CD4-positive, alpha-beta T cell treated with Interleukin-10 for 1 hour (primary cell): Measurements from ENCODE around the gene RASAL2.
"Not testable (repeated sequence)": the region's sequence is repeated elsewhere in the genome, so short reads cannot be mapped to it uniquely, and the experiment has no call there.

Experiments used
- DNase-seq: peaks from one replicate; pipeline ENCODE4 v3.0.0-alpha.2; 2020

The RASAL2 gene

GRCh38 chr1:178072326-178072725 lies 21.6 kb upstream of the RASAL2 start:
- no peak for DNase-seq

DNA sequence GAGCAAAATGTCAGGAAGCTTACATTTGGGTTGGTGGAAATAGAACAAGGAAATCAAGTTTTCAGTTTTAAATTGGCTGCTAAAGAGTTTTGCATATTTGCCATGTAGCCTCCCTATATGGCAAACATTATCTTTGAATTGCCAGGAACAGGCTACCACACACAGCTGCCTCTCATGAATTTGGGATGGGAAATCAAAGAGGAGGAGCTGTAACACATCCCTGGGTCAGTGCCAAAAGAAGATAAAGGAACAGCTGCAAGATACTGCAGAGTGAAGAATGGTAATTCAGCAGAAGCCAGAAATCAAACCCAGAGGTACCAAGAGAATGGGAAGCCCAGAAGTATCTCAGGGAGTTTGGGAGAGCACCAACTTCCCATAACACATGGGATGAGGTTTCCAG lies 18.6 kb upstream of the RASAL2 start:
- no peak for DNase-seq

DNA sequence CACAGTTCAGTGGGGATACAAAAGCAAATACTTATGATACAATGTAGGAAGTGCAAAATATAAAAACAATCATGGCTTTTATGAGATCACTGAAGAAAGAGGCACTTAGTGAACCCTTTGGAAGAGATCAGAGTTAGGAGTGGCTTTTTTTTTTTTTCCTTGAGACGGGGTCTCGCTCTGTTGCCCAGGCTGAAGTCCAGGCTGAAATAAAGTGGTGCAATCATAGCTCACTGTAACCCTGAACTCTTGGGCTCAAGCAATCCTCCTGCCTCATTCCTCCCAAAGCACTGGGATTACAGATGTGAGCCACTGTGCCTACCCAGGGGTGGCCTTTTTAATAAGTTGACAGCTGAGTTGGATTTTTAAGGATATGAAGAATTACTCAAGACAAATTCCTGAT lies 17.3 kb upstream of the RASAL2 start:
- DNase-seq, result no peak

- DNase-seq, result no peak
Measured at GRCh38 chr1:178077917-178078316, 16.0 kb upstream of the RASAL2 start.

- no peak for DNase-seq
Measured at GRCh38 chr1:178086294-178086693, 7.6 kb upstream of the RASAL2 start.

DNA sequence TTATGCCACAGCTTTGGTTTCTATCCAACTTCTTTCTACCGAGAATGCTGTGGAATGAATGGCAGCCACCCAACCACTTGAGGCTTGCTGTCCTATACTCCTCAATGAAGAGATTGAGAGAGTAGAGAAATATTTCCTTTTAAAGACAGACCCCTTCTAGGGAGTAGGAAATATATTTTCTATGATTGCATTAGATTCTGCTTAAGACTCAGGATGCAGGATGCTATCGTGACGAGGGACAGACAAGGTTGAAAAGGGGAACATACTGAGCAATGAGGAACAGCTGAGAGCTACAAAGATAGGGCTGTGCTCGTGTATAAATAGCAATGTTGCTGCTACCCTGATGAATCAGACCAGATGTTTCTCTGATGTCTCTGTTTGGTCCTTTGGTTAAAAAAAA lies 7.1 kb upstream of the RASAL2 start:
- DNase-seq, result no peak

DNA sequence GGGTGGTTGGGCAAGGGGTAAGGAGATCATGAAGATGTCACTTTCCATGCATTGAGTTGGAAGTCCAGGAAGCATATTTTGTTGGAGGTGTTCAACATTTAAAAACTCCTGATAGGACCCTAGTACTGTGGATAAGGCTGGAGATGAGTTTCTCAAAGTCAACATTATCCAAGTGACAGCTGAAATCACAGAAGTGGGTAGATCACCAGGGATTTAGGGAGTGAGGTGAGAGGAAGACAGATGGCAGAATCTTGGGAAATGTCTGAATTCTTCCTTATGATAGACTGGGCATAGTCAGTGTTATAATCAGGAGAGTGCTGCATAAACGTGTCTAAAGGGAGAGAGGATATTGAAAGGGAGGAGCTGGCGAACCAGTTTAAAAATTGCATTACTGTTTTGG lies 5.3 kb upstream of the RASAL2 start:
- DNase-seq, result no peak

DNA sequence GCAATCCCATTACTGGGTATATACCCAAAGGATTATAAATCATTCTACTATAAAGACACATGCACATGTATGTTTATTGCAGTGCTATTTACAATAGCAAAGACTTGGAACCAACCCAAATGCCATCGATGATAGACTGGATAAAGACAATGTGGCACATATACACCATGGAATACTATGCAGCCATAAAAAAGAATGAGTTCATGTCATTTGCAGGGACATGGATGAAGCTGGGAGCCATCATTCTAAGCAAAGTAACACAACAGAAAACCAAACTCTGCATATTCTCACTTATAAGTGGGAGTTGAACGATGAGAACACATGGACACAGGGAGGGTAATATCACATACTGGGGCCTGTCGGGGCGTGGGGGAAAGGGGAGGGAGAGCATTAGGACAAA lies 2.5 kb upstream of the RASAL2 start:
- not testable (repeated sequence) for DNase-seq

GRCh38 chr1:178091986-178092745 lies 1.7 kb upstream of the RASAL2 start:
- no peak for DNase-seq

- DNase-seq, result no peak
Measured at GRCh38 chr1:178092878-178093493, 918 bp upstream of the RASAL2 start.

DNA sequence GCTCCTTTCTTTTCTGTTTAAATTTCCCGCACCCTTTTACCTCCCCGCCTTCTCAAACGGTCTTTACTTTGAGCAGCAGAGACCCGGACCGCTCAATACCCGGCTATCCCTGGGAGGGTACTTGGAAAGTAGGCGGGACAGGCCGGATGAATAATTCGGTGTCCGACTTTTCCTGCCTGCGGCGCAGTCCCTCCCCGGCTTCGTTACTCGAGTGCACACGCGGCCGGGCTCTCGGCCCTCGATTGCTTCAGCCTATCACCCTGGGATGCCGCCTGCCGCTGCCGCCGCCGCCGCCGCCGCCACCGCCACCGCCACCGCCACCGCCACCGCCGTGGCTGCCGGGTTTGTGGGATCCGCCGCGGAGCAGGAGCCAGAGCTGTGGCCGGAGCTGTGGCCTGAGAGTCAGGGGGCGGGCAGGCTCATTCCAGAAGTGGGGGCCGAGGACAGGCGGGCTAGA lies 382 bp upstream of the RASAL2 start:
- peak; percentile 34 for DNase-seq

DNA sequence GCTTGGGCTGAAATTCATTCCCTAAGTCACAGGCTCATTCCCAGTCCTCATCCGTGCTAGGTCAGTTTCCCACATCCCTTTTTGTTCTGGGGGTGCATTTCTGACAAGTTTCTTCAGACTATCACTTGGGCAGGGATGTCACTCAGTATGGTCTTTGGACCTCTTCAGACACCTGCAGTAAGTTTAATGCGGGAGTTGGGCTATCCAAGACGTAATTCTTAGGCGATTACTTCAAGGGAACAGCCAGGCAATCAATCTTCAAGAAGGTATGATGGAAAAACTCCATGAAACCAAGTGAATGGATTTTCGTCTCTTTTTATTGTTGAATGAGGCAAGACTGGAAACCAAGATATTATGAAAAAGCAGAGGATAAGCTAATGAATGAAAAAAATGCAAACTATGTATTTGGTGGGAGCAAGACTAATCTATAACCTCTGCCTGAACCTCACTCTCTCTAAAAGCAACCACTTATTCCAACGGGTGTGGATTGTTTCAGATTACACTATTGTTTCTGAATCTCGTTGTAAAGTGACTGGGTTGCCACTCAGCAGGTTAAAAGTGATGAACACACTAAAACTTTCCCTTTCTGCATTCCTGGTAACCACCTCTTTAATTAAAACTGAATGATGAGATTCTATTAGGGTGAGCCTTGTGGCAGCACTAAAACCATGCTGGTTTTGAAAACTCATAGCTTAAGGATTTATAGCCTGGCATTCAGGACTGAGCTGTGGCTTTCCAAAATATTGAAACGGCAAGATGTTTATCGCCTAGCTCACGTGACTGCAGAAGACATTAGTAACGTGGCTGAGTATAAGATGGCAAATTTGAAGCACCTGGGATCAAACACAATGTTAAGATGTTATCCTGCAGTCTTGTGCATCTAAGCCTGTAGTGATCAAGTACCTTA lies 1.1 kb downstream of the RASAL2 start:
- no peak for DNase-seq

DNA sequence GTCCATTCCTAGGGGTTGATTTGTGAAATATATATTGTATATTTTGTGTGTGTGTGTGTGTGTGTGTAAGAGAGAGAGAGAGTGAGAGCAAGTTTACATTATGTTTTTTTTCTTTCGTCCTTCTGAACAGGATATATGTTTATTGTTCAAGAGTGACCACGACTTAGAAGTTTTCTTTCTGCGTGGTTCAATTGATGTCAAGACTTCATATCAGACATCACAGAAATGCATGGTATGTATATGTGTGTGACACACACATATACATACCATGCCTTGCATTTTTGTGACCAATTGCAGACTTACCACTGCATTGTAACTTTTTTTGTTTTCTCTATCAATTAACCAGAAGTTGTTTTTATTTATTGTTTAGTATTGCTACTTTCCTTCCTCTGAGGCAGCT lies 2.5 kb downstream of the RASAL2 start:
- DNase-seq, result no peak

- DNase-seq, result no peak
Measured at GRCh38 chr1:178098262-178098661, 4.4 kb downstream of the RASAL2 start.

DNA sequence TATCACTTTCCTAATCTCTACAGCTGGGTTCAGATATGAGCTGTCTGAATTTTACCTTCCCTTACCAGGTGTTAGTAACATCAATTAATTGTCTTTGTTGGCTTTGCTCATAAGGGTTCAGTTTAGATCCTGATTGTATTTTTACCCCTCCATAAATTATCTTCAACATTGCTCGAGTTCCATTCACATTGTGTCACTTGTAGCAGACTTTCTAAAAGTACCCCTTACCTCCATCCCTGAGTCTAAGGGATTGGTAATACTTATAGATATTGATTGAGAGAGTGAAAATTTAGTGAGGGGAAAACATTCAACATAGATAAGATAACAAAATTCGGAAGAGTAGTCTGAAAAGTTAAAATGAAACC lies 7.3 kb downstream of the RASAL2 start:
- no peak for DNase-seq

GRCh38 chr1:178101654-178102053 lies 7.8 kb downstream of the RASAL2 start:
- DNase-seq, result no peak

- DNase-seq, result no peak
Measured at GRCh38 chr1:178102218-178102617, 8.3 kb downstream of the RASAL2 start.

GRCh38 chr1:178107823-178108222 lies 13.9 kb downstream of the RASAL2 start:
- DNase-seq, result no peak

DNA sequence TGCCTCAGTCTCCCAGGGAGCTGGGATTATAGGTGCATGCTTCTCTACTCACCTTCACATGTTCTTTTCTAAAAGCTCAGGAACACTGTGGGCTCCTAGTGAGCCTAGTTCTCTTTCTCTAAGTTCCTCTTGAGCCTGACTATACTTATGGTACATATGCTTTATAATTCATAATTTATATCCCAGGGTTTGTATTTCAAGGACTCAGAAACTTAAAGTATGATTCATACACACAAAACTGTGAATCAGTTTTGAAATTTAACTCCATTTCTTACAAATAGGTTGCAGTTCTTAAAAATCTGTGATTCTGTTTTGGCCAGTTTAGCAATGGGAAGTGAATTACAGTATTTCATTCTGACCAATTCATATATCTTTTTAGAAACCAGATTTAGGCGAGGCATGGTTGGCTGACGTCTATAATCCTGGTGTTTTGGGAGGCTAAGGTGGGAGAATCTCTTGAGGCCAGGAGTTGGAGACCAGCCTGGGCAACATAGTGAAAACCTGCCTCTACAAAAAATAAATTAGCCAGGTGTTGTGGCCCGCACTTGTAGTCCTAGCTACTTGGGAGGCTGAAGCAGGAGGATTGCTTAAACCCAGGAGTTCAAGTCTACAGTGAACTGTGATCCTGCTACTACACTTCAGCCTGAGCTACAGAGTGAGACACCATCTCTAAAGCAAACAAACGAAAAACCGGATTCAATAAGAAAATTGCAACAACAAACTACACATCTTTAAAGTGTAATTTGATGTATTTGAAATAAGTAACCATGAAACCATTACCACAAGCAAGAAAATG lies 15.6 kb downstream of the RASAL2 start:
- DNase-seq, result no peak

DNA sequence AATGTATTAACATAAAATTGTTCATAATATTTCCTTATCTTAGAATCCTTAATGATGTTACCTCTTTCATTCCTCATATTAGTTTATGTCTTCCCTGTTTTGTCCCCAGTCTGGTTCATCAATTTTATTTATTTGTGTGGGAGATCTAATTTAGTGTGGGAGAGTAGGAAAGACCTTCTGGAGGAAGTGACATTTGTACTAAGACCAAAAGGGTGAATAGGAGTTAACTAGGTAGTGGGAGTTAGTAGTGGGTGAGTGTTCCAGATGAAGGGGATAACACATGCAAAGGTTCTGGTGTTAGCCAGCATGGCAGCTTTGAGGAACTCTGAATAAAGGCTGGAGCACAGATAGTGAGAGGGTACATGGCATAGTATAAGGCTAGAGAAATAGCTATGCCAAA lies 21.4 kb downstream of the RASAL2 start:
- no peak for DNase-seq

DNA sequence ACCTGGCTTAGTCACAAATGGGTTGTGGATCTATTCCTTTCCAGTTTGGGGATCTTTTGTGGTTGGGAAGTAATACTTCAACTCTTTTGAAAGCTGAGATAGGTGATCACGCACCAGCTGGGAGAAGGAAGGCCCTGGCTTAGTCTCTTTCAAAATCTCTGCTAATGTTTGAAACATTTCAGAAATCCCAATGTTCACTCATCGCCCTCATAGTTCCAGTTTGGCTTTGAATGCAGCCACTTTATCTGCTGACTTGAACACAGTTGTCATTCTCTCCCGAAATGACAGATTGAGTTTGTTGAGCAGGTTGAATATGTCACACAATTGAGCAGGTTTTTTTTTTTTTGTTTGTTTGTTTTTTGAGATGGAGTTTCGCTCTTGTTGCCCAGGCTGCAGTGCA lies 24.6 kb downstream of the RASAL2 start:
- DNase-seq, result no peak

DNA sequence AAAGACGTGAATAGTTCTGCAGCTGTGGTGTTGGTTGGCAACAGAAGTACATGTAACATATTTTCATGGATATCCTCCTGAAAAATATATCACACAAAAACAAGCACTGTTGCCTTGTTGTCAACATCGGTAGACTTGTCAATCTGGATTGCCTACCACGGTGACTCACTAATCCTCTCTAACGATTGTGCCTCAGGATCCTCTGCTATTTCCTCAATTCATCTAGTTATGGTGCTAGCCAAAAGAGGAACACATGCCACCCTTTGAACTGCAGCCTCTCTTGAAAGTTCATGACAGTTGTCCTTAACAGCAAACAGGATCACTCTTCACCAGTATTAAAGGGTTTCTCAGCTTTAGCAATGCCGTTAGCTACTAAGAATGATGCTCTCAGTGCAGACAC lies 25.7 kb downstream of the RASAL2 start:
- no peak for DNase-seq

GRCh38 chr1:178120088-178120487 lies 26.2 kb downstream of the RASAL2 start:
- no peak for DNase-seq
